ENCODE data around the gene LRATD1.
"Not testable (repeated sequence)": the region's sequence is repeated elsewhere in the genome, so short reads cannot be mapped to it uniquely, and the experiment has no call there.

Gene LRATD1

GRCh38 chr2:14632133-14632936 is at the start of gene LRATD1:
LRATD1 (plus strand) TSS chr2:14632717; CDS start chr2:14633980, 1,263 bp downstream.
- peak; percentile 64 for DNase-seq

- DNase-seq: no peak
Observed at GRCh38 chr2:14583059-14583458, 49.5 kb upstream of the LRATD1 start.

- no peak for DNase-seq
Observed at GRCh38 chr2:14583802-14584201, 48.7 kb upstream of the LRATD1 start.

- DNase-seq: no peak
Observed at GRCh38 chr2:14587119-14587518, 45.4 kb upstream of the LRATD1 start.

- no peak for DNase-seq
Observed at GRCh38 chr2:14601156-14601770, 31.3 kb upstream of the LRATD1 start.

GRCh38 chr2:14602309-14602708 is 30.2 kb upstream of the LRATD1 start:
- DNase-seq: no peak

GRCh38 chr2:14603676-14604075 is 28.8 kb upstream of the LRATD1 start:
- no peak for DNase-seq

GRCh38 chr2:14608245-14608644 is 24.3 kb upstream of the LRATD1 start:
- DNase-seq: no peak

GRCh38 chr2:14614017-14614416 is 18.5 kb upstream of the LRATD1 start:
- no peak for DNase-seq

GRCh38 chr2:14615121-14615520 is 17.4 kb upstream of the LRATD1 start:
- no peak for DNase-seq

- DNase-seq: no peak
Observed at GRCh38 chr2:14615760-14616159, 16.8 kb upstream of the LRATD1 start.

- no peak for DNase-seq
Observed at GRCh38 chr2:14616342-14616741, 16.2 kb upstream of the LRATD1 start.

- DNase-seq: no peak
Observed at GRCh38 chr2:14616950-14617349, 15.6 kb upstream of the LRATD1 start.

- no peak for DNase-seq
Observed at GRCh38 chr2:14619441-14619840, 13.1 kb upstream of the LRATD1 start.

GRCh38 chr2:14621114-14621513 is 11.4 kb upstream of the LRATD1 start:
- no peak for DNase-seq

GRCh38 chr2:14621906-14622549 is 10.5 kb upstream of the LRATD1 start:
- no peak for DNase-seq

- not testable (repeated sequence) for DNase-seq
Observed at GRCh38 chr2:14622550-14622939, 10.0 kb upstream of the LRATD1 start.

GRCh38 chr2:14623237-14623636 is 9.3 kb upstream of the LRATD1 start:
- no peak for DNase-seq

- peak; percentile 3 for DNase-seq
Observed at GRCh38 chr2:14626873-14627272, 5.6 kb upstream of the LRATD1 start.

GRCh38 chr2:14628901-14629300 is 3.6 kb upstream of the LRATD1 start:
- DNase-seq: no peak

- no peak for DNase-seq
Observed at GRCh38 chr2:14631406-14632040, 994 bp upstream of the LRATD1 start.

GRCh38 chr2:14633061-14633460 is 544 bp downstream of the LRATD1 start:
- DNase-seq: no peak

GRCh38 chr2:14633461-14634181 is 1.1 kb downstream of the LRATD1 start:
- DNase-seq: no peak
